ENCODE measurements around the gene MAEA.

The MAEA gene

DNA sequence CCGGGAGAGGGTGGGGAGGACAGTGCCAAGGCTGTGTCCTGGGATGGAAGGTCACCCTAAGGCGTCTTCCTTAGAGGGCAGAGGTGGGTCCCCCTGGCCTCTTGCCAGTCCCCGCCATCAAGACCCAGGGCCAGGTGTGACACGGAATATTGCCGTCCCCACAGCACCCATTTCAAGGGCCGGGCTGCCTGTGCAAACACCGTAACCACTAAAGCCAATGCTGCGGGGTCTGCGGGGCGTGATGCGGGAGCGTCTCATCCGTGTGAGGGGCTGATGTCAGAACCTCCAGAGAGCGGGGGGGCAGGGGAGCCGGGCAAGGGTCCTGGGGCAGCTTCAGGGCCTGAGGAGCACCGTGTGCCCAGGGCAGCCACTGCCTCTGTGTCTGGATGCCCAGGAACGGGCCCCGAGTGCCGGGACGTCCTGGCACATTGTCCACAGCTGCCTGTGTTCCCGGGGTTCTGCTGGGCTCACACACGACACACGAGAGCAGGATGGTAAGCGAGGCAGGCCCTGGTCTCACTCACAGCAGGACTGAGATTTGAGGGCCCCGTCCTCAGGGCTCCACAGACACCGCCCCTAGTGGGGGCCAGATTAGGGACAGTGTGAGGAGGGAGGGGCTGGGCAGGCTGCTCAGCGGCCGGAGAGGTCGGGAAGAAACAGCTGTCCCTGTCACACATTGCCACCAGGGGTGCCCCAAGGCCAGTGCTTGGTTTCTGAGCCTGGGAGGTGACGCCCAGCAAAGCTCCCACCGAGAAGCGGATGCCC, 87.3 kb downstream of the MAEA start:
- Histone ChIP-seq H3K36me3 (ENCODE audit: control insufficient read depth in 1 of 2, insufficient read depth in 2 of 2, low read length in 2 of 2) (peaks cover 0 to 59% of the 10 kb centered on the region in 2 donors), H3K27ac (ENCODE audit: low read length) (no peak overlapping the region), H3K4me3 (ENCODE audit: low read depth in 1 of 2, low read length in 2 of 2) (no peak overlapping the region), H3K9me3 (ENCODE audit: control insufficient read depth in 1 of 2, low read length in 2 of 2) (no peaks in the 10 kb centered on the region), H3K27me3 (ENCODE audit: low read depth, low read length) (no peaks in the 10 kb centered on the region), H3K4me1 (ENCODE audit: control insufficient read depth in 1 of 2, insufficient read depth in 2 of 2, low read length in 2 of 2) (no peaks in the 10 kb centered on the region)

DNA sequence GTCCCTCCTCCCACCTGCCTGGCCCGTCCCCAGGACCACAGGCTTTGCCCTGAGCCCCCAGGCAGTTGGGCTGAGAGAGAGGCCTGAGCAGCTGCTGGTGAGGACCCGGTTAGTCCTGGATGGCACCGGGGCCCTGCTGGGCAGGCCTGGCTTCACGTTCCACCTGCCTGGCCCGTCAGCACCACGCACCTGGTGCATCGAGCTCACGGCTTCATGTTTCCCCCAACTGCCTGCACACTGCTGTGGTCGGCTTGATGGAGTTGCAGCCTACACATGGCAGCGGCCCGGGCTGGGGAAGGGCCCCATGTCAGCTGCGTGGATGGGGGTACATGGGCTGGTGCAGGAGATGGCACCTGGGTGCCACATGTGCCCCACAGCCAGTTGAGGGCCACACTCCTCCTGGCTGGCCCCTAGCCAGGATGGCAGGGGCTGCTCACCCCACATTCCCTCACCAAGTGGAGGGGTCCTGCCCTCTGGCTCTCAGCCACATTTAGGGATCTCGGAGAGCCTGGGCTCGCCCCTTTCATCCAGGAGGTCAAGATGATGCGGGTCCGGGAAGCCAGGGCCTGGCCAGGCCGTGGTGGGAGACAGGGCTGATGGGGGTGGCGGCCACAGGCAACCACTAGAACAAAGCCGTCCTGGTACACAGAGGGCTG, 88.0 kb downstream of the MAEA start:
- Histone ChIP-seq H3K27ac (ENCODE audit: low read length) (no peak overlapping the region), H3K36me3 (ENCODE audit: control insufficient read depth in 1 of 2, insufficient read depth in 2 of 2, low read length in 2 of 2) (peaks cover 0 to 54% of the 10 kb centered on the region in 2 donors), H3K4me3 (ENCODE audit: low read depth in 1 of 2, low read length in 2 of 2) (no peak overlapping the region), H3K9me3 (ENCODE audit: control insufficient read depth in 1 of 2, low read length in 2 of 2) (no peaks in the 10 kb centered on the region), H3K4me1 (ENCODE audit: control insufficient read depth in 1 of 2, insufficient read depth in 2 of 2, low read length in 2 of 2) (no peaks in the 10 kb centered on the region), H3K27me3 (ENCODE audit: low read depth, low read length) (no peaks in the 10 kb centered on the region)

DNA sequence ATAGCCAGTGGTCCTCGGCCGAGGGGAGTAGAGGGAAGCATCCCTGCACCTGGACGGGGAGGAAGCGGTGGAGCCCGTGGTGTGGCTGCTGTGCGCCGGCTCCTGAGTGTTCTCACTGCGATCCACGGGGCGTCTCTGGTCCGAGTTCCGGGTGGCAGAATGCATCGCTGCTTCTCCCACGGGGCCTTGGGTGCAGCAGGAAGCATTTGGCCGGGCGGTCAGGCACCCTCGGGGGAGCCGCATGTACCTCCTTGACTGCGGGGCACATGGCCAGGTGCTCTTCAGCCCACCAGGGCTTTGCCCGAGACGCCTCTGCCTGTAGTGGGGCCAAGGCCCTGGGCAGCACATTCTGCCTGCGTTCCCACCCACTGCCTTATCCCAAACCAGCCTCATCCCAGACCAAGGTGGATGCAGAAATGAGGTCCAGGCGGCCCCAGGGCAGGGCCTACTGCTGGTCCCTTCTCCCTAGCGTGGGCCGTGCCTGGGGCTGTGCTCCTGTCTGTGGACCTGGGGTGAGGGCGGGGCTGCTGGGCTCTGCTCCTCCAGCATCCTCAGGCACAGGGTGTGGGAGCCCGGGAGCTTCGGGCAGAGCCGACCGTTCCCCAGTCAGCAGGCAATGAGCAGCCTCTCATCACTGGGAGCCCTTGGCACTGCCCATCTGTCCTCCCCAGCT, 89.0 kb downstream of the MAEA start:
- H3K4me3 ChIP-seq (ENCODE audit: low read depth in 1 of 2, low read length in 2 of 2) = no peak overlapping the region
- H3K36me3 ChIP-seq (ENCODE audit: control insufficient read depth in 1 of 2, insufficient read depth in 2 of 2, low read length in 2 of 2) = peaks cover 0 to 61% of the 10 kb centered on the region in 2 donors
- H3K27me3 ChIP-seq (ENCODE audit: low read depth, low read length) = no peaks in the 10 kb centered on the region
- H3K4me1 ChIP-seq (ENCODE audit: control insufficient read depth in 1 of 2, insufficient read depth in 2 of 2, low read length in 2 of 2) = no peaks in the 10 kb centered on the region
- no peak overlapping the region for H3K27ac ChIP-seq (ENCODE audit: low read length)
- H3K9me3 ChIP-seq (ENCODE audit: control insufficient read depth in 1 of 2, low read length in 2 of 2) = no peaks in the 10 kb centered on the region

GRCh38 chr4:1379351-1379781, 89.7 kb downstream of the MAEA start:
- Histone ChIP-seq H3K4me1 (ENCODE audit: control insufficient read depth in 1 of 2, insufficient read depth in 2 of 2, low read length in 2 of 2) (no peaks in the 10 kb centered on the region), H3K4me3 (ENCODE audit: low read depth in 1 of 2, low read length in 2 of 2) (no peak overlapping the region), H3K27me3 (ENCODE audit: low read depth, low read length) (no peaks in the 10 kb centered on the region), H3K36me3 (ENCODE audit: control insufficient read depth in 1 of 2, insufficient read depth in 2 of 2, low read length in 2 of 2) (peaks cover 0 to 63% of the 10 kb centered on the region in 2 donors), H3K9me3 (ENCODE audit: control insufficient read depth in 1 of 2, low read length in 2 of 2) (no peaks in the 10 kb centered on the region), H3K27ac (ENCODE audit: low read length) (no peak overlapping the region)

- Histone ChIP-seq H3K27ac (ENCODE audit: low read length) (no peak overlapping the region), H3K27me3 (ENCODE audit: low read depth, low read length) (no peaks in the 10 kb centered on the region), H3K9me3 (ENCODE audit: control insufficient read depth in 1 of 2, low read length in 2 of 2) (no peaks in the 10 kb centered on the region), H3K4me1 (ENCODE audit: control insufficient read depth in 1 of 2, insufficient read depth in 2 of 2, low read length in 2 of 2) (no peaks in the 10 kb centered on the region), H3K4me3 (ENCODE audit: low read depth in 1 of 2, low read length in 2 of 2) (no peak overlapping the region), H3K36me3 (ENCODE audit: control insufficient read depth in 1 of 2, insufficient read depth in 2 of 2, low read length in 2 of 2) (peaks cover 0 to 64% of the 10 kb centered on the region in 2 donors)
Observed at GRCh38 chr4:1379801-1380331, 90.2 kb downstream of the MAEA start.

- Histone ChIP-seq H3K9me3 (ENCODE audit: control insufficient read depth in 1 of 2, low read length in 2 of 2) (no peaks in the 10 kb centered on the region), H3K27ac (ENCODE audit: low read length) (no peak overlapping the region), H3K36me3 (ENCODE audit: control insufficient read depth in 1 of 2, insufficient read depth in 2 of 2, low read length in 2 of 2) (peaks cover 0 to 64% of the 10 kb centered on the region in 2 donors), H3K27me3 (ENCODE audit: low read depth, low read length) (no peaks in the 10 kb centered on the region), H3K4me1 (ENCODE audit: control insufficient read depth in 1 of 2, insufficient read depth in 2 of 2, low read length in 2 of 2) (no peaks in the 10 kb centered on the region), H3K4me3 (ENCODE audit: low read depth in 1 of 2, low read length in 2 of 2) (no peak overlapping the region)
Observed at GRCh38 chr4:1380368-1381151, 90.9 kb downstream of the MAEA start.

- H3K4me1 ChIP-seq (ENCODE audit: control insufficient read depth in 1 of 2, insufficient read depth in 2 of 2, low read length in 2 of 2) = no peaks in the 10 kb centered on the region
- no peaks in the 10 kb centered on the region for H3K27me3 ChIP-seq (ENCODE audit: low read depth, low read length)
- no peaks in the 10 kb centered on the region for H3K9me3 ChIP-seq (ENCODE audit: control insufficient read depth in 1 of 2, low read length in 2 of 2)
- H3K36me3 ChIP-seq (ENCODE audit: control insufficient read depth in 1 of 2, insufficient read depth in 2 of 2, low read length in 2 of 2) = peaks cover 3 to 64% of the 10 kb centered on the region in 2 donors
- H3K4me3 ChIP-seq (ENCODE audit: low read depth in 1 of 2, low read length in 2 of 2) = no peak overlapping the region
- H3K27ac ChIP-seq (ENCODE audit: low read length) = no peak overlapping the region
Observed at GRCh38 chr4:1381181-1381621, 91.5 kb downstream of the MAEA start.

DNA sequence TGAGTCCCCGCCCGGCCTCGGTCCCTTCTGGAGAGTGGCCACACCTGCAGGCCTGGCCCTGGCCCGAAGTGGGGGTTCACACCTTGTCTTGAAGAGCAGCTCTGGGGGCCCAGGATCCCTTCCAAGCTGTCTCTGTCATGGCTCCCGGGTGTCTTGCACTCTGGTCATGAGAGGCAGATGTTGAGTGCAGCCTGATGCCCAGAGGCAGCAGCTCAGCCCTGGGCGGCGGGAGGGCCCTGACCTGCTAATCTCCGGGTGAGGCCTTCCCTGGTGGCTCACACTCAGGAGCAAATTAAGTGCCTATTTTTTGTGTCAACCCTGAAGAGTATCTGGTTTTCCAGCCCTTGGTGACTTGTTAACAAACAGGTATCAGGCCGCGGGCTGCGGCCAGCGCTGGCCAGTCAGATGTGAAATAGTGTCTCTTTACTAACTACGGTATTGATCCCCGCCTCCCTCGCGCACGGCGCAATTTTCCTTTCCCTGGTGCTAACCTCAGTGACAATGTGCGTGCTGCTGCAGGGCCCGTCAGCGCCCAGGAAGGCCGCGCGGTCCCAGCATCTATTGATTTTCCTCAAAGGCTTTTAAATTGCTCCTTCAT, 92.4 kb downstream of the MAEA start:
- Histone ChIP-seq H3K9me3 (ENCODE audit: control insufficient read depth in 1 of 2, low read length in 2 of 2) (no peaks in the 10 kb centered on the region), H3K27me3 (ENCODE audit: low read depth, low read length) (no peaks in the 10 kb centered on the region), H3K4me1 (ENCODE audit: control insufficient read depth in 1 of 2, insufficient read depth in 2 of 2, low read length in 2 of 2) (no peaks in the 10 kb centered on the region), H3K36me3 (ENCODE audit: control insufficient read depth in 1 of 2, insufficient read depth in 2 of 2, low read length in 2 of 2) (peaks cover 6 to 64% of the 10 kb centered on the region in 2 donors), H3K27ac (ENCODE audit: low read length) (no peak overlapping the region), H3K4me3 (ENCODE audit: low read depth in 1 of 2, low read length in 2 of 2) (no peak overlapping the region)

GRCh38 chr4:1382776-1383727, 93.4 kb downstream of the MAEA start:
- H3K9me3 ChIP-seq (ENCODE audit: control insufficient read depth in 1 of 2, low read length in 2 of 2) = no peaks in the 10 kb centered on the region
- no peaks in the 10 kb centered on the region for H3K4me1 ChIP-seq (ENCODE audit: control insufficient read depth in 1 of 2, insufficient read depth in 2 of 2, low read length in 2 of 2)
- H3K4me3 ChIP-seq (ENCODE audit: low read depth in 1 of 2, low read length in 2 of 2) = no peak overlapping the region
- H3K27me3 ChIP-seq (ENCODE audit: low read depth, low read length) = no peaks in the 10 kb centered on the region
- H3K27ac ChIP-seq (ENCODE audit: low read length) = no peak overlapping the region
- peaks cover 6 to 65% of the 10 kb centered on the region in 2 donors for H3K36me3 ChIP-seq (ENCODE audit: control insufficient read depth in 1 of 2, insufficient read depth in 2 of 2, low read length in 2 of 2)
